ENCODE data around the gene PLVAP. TPM values are rescaled to one million over a fixed set of nuclear protein-coding genes. Genes with fewer than 3 reads are reported as not detected.

Gene PLVAP
- total RNA-seq, 1 experiment from 2014 or later, result not detected

GRCh38 chr19:17324357-17325114, 52.6 kb downstream of the PLVAP start:
- H3K36me3 Mint-ChIP-seq, result peaks cover 17% of the 10 kb centered on the region
- H3K9me3 Mint-ChIP-seq, result no peaks in the 10 kb centered on the region
- no peaks in the 10 kb centered on the region; the same call in 1 of the 2 replicates for H3K27me3 Mint-ChIP-seq (ENCODE audit: low read depth)
- H3K4me1 Mint-ChIP-seq, result peaks cover 14% of the 10 kb centered on the region
- no peak for ATAC-seq
- TF ChIP-seq ESRRA (CRISPR knock-in tag; IDR thresholded peaks at IDR 0.05; ENCODE audit: borderline replicate concordance) (no peak), MLX (CRISPR knock-in tag; IDR thresholded peaks at IDR 0.05) (no peak), SP1 (CRISPR knock-in tag; conservative IDR thresholded peaks at IDR 0.05) (no peak), ZNF138 (CRISPR knock-in tag; conservative IDR thresholded peaks at IDR 0.05) (no peak), ZNF671 (CRISPR knock-in tag; IDR thresholded peaks at IDR 0.05) (no peak)
- TF ChIP-seq, protein P1, sequence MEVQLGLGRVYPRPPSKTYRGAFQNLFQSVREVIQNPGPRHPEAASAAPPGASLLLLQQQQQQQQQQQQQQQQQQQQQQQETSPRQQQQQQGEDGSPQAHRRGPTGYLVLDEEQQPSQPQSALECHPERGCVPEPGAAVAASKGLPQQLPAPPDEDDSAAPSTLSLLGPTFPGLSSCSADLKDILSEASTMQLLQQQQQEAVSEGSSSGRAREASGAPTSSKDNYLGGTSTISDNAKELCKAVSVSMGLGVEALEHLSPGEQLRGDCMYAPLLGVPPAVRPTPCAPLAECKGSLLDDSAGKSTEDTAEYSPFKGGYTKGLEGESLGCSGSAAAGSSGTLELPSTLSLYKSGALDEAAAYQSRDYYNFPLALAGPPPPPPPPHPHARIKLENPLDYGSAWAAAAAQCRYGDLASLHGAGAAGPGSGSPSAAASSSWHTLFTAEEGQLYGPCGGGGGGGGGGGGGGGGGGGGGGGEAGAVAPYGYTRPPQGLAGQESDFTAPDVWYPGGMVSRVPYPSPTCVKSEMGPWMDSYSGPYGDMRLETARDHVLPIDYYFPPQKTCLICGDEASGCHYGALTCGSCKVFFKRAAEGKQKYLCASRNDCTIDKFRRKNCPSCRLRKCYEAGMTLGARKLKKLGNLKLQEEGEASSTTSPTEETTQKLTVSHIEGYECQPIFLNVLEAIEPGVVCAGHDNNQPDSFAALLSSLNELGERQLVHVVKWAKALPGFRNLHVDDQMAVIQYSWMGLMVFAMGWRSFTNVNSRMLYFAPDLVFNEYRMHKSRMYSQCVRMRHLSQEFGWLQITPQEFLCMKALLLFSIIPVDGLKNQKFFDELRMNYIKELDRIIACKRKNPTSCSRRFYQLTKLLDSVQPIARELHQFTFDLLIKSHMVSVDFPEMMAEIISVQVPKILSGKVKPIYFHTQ (CRISPR knock-in tag; IDR thresholded peaks at IDR 0.05), result no peak
- TF ChIP-seq, protein P2, sequence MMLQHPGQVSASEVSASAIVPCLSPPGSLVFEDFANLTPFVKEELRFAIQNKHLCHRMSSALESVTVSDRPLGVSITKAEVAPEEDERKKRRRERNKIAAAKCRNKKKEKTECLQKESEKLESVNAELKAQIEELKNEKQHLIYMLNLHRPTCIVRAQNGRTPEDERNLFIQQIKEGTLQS (CRISPR knock-in tag; conservative IDR thresholded peaks at IDR 0.05), result no peak
- TF ChIP-seq, protein P3, sequence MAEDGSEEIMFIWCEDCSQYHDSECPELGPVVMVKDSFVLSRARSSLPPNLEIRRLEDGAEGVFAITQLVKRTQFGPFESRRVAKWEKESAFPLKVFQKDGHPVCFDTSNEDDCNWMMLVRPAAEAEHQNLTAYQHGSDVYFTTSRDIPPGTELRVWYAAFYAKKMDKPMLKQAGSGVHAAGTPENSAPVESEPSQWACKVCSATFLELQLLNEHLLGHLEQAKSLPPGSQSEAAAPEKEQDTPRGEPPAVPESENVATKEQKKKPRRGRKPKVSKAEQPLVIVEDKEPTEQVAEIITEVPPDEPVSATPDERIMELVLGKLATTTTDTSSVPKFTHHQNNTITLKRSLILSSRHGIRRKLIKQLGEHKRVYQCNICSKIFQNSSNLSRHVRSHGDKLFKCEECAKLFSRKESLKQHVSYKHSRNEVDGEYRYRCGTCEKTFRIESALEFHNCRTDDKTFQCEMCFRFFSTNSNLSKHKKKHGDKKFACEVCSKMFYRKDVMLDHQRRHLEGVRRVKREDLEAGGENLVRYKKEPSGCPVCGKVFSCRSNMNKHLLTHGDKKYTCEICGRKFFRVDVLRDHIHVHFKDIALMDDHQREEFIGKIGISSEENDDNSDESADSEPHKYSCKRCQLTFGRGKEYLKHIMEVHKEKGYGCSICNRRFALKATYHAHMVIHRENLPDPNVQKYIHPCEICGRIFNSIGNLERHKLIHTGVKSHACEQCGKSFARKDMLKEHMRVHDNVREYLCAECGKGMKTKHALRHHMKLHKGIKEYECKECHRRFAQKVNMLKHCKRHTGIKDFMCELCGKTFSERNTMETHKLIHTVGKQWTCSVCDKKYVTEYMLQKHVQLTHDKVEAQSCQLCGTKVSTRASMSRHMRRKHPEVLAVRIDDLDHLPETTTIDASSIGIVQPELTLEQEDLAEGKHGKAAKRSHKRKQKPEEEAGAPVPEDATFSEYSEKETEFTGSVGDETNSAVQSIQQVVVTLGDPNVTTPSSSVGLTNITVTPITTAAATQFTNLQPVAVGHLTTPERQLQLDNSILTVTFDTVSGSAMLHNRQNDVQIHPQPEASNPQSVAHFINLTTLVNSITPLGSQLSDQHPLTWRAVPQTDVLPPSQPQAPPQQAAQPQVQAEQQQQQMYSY (CRISPR knock-in tag; IDR thresholded peaks at IDR 0.05), result no peak
- ChIA-PET CTCF (interaction anchor here (0.6 to 1.0 kb wide), 2 partner anchors 67 to 79 kb away, joined by 3 read pairs; no protein-coding TSS in a partner anchor), POLR2A (no interaction called here)
- H3K27ac Mint-ChIP-seq, result no peak overlapping the region
- no peak for DNase-seq (ENCODE audit: low spot score)
- no peak overlapping the region for H3K4me3 Mint-ChIP-seq

- ChIA-PET CTCF (interaction anchor here (0.6 to 1.0 kb wide), 2 partner anchors 68 to 79 kb away, joined by 3 read pairs; no protein-coding TSS in a partner anchor), POLR2A (no interaction called here)
- H3K27ac Mint-ChIP-seq, result no peak overlapping the region
- no peaks in the 10 kb centered on the region for H3K9me3 Mint-ChIP-seq
- H3K36me3 Mint-ChIP-seq, result peaks cover 17% of the 10 kb centered on the region
- H3K4me1 Mint-ChIP-seq, result peaks cover 14% of the 10 kb centered on the region
- no peaks in the 10 kb centered on the region for H3K27me3 Mint-ChIP-seq (ENCODE audit: low read depth)
- ATAC-seq (no peak), DNase-seq (ENCODE audit: low spot score) (no peak)
- H3K4me3 Mint-ChIP-seq, result no peak overlapping the region
- TF ChIP-seq CBFB (CRISPR knock-in tag; IDR thresholded peaks at IDR 0.05; ENCODE audit: low read depth) (no peak), ZNF425 (CRISPR knock-in tag; conservative IDR thresholded peaks at IDR 0.05) (no peak), CTCF (IDR thresholded peaks at IDR 0.05) (no peak), NR1H2 (CRISPR knock-in tag; IDR thresholded peaks at IDR 0.05) (no peak), ELF4 (CRISPR knock-in tag; IDR thresholded peaks at IDR 0.05; ENCODE audit: low read depth) (no peak), PRRX2 (CRISPR knock-in tag; IDR thresholded peaks at IDR 0.05) (no peak), RORB (CRISPR knock-in tag; IDR thresholded peaks at IDR 0.05) (no peak), ZNF138 (CRISPR knock-in tag; conservative IDR thresholded peaks at IDR 0.05) (no peak), TP53 (CRISPR knock-in tag; IDR thresholded peaks at IDR 0.05) (no peak), ZNF232 (CRISPR knock-in tag; IDR thresholded peaks at IDR 0.05) (no peak), ZNF396 (CRISPR knock-in tag; IDR thresholded peaks at IDR 0.05; ENCODE audit: borderline replicate concordance) (no peak), SMAD3 (CRISPR knock-in tag; IDR thresholded peaks at IDR 0.05; ENCODE audit: borderline replicate concordance) (no peak)
- TF ChIP-seq, protein P4, sequence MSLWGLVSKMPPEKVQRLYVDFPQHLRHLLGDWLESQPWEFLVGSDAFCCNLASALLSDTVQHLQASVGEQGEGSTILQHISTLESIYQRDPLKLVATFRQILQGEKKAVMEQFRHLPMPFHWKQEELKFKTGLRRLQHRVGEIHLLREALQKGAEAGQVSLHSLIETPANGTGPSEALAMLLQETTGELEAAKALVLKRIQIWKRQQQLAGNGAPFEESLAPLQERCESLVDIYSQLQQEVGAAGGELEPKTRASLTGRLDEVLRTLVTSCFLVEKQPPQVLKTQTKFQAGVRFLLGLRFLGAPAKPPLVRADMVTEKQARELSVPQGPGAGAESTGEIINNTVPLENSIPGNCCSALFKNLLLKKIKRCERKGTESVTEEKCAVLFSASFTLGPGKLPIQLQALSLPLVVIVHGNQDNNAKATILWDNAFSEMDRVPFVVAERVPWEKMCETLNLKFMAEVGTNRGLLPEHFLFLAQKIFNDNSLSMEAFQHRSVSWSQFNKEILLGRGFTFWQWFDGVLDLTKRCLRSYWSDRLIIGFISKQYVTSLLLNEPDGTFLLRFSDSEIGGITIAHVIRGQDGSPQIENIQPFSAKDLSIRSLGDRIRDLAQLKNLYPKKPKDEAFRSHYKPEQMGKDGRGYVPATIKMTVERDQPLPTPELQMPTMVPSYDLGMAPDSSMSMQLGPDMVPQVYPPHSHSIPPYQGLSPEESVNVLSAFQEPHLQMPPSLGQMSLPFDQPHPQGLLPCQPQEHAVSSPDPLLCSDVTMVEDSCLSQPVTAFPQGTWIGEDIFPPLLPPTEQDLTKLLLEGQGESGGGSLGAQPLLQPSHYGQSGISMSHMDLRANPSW (CRISPR knock-in tag; conservative IDR thresholded peaks at IDR 0.05; ENCODE audit: low read depth), result no peak
Observed at GRCh38 chr19:17323964-17324332, 53.2 kb downstream of the PLVAP start.
